Naive thymus-derived CD8-positive, alpha-beta T cell (primary cell): Measurements from ENCODE around the gene TMA16. TPM values are rescaled to one million over a fixed set of nuclear protein-coding genes. Genes with fewer than 3 reads are reported as not detected.

Experiments used
- ATAC-seq, 2 donors: fragments of 150-1000 bp; cut with Tn5 transposase in 1 of 2; sonication (Bioruptor Pico), chemical (Tn5 transposase) in 1 of 2; 1 replicate in 1 of 2; 2 replicates in 1 of 2; pipeline ENCODE4 v1.10.0; 2021; ENCODE audit warnings: mild to moderate bottlenecking in 2 of 2, moderate library complexity in 2 of 2
- POLR2A ChIA-PET: fragments of 350-600 bp; sonication (Branson Sonifier 250); formaldehyde crosslinking; loops from one replicate; lab custom pipeline; 2021; ENCODE audit warnings: antibody characterized with exemption; lab: Charles Lee
- DNase-seq, 10 donors: peaks; one replicate each; pipeline versions ENCODE4 v3.0.0 to v3.0.0-alpha.2; 2020 to 2022
- H3K27ac Mint-ChIP-seq, 10 donors: one replicate each; pipeline ENCODE4 v1.8.0; 2020 to 2022; ENCODE audit warnings: mild to moderate bottlenecking in 10 of 10, mixed read lengths in 10 of 10, moderate library complexity in 4 of 10, inconsistent platforms in 1 of 10
- H3K27me3 Mint-ChIP-seq, 5 donors: one replicate each; pipeline ENCODE4 v1.8.0; 2021 to 2022; ENCODE audit warnings: mixed read lengths in 5 of 5
- H3K36me3 Mint-ChIP-seq, 3 donors: one replicate each; pipeline ENCODE4 v1.8.0; 2020 to 2022; ENCODE audit warnings: mixed read lengths in 3 of 3, mild to moderate bottlenecking in 2 of 3, inconsistent platforms in 1 of 3
- H3K4me1 Mint-ChIP-seq, 4 donors: one replicate each; pipeline ENCODE4 v1.8.0; 2021 to 2022; ENCODE audit warnings: mixed read lengths in 4 of 4
- H3K4me3 Mint-ChIP-seq, 10 donors: one replicate each; pipeline ENCODE4 v1.8.0; 2020 to 2022; ENCODE audit warnings: mild to moderate bottlenecking in 10 of 10, mixed read lengths in 10 of 10, moderate library complexity in 6 of 10, inconsistent platforms in 1 of 10
- H3K9me3 Mint-ChIP-seq, 9 donors: one replicate each; pipeline ENCODE4 v1.8.0; 2020 to 2022; ENCODE audit warnings: mixed read lengths in 9 of 9, mild to moderate bottlenecking in 3 of 9, inconsistent platforms in 1 of 9, moderate library complexity in 1 of 9
- polyA plus RNA-seq, 3 donors: library from polyadenylated mRNA; unstranded; fragments of 300-500 nt; fragmentation: Illumina TruSeq; gene quantifications; one replicate each; pipeline ENCODE4 v1.2.3, GENCODE V29; 2021
- total RNA-seq, 8 experiments: library from RNA in 2 of 8; stranded (reverse) in 2 of 8; gene quantifications; one replicate each; pipeline ENCODE4 v1.2.3 and lab custom pipeline; 2021 to 2026

The TMA16 gene
- total and polyA plus RNA-seq, 5 experiments from 2014 or later, result 11.6 to 20.1 (median 12.5) TPM

DNA sequence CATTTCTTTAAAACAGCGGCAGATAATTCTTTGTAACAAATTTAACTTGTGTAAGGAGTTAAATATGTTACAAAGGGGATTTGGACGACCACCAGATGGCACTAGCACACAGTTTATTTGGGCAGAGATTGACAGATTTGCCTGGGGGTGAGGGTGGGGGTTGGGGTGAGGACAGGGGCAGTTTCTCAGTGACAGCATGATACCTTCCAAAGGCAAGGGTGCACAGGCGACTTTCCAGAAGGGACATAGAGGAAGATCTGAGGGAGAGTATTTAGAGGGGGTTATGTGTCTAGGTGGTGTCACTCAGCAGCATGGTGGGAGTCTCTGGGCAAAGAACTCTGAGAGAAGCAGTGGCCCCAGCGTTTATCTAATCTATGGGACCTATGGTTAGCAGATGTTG is 9.6 kb upstream of the TMA16 start:
- Mint-ChIP-seq H3K4me1 (peaks cover 0 to 6% (median 0%) of the 10 kb centered on the region in 4 donors), H3K27me3 (peaks cover 0 to 9% (median 4%) of the 10 kb centered on the region in 5 donors)
- POLR2A ChIA-PET, result no interaction called here

DNA sequence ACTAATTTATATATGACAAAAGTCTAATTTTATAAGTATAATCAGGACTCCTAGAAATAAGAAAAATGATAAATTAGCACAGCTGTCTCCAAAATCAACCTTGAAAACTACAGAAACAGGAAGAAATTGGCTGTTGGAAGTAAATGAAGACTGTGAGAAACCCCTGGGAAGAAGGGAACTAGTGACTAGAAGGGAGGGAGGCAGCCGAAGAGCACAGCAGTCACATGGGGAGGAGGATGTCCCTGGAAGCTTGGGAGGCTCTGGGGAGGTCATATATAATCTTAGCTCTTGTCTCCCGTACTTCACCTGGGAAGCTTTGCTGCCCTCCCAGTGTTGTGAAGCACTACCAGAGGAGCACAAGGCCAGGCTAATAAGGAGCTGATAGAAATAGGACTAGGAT is 8.9 kb upstream of the TMA16 start:
- H3K27me3 Mint-ChIP-seq, result peaks cover 4 to 14% (median 5%) of the 10 kb centered on the region in 5 donors
- H3K4me1 Mint-ChIP-seq, result peaks cover 0 to 6% (median 0%) of the 10 kb centered on the region in 4 donors
- H3K27ac Mint-ChIP-seq, result no peak overlapping the region
- DNase-seq (no peak), ATAC-seq (no peak)
- POLR2A ChIA-PET, result no interaction called here
- H3K9me3 Mint-ChIP-seq, result no peaks in the 10 kb centered on the region
- no peaks in the 10 kb centered on the region for H3K36me3 Mint-ChIP-seq
- H3K4me3 Mint-ChIP-seq, result no peak overlapping the region

More for the DNA sequence above, 9.6 kb upstream of the TMA16 start:
- no peaks in the 10 kb centered on the region for H3K36me3 Mint-ChIP-seq
- H3K4me3 Mint-ChIP-seq, result no peak overlapping the region
- H3K27ac Mint-ChIP-seq, result no peak overlapping the region
- ATAC-seq (peak; percentile 61 to 70), DNase-seq (peak; percentile 32 to 80 (median 54))
- H3K9me3 Mint-ChIP-seq, result no peaks in the 10 kb centered on the region

- H3K27ac Mint-ChIP-seq, result no peak overlapping the region
- POLR2A ChIA-PET, result no interaction called here
- no peak overlapping the region for H3K4me3 Mint-ChIP-seq
- H3K4me1 Mint-ChIP-seq, result peaks cover 0 to 6% (median 0%) of the 10 kb centered on the region in 4 donors
- ATAC-seq, result no peak
- H3K9me3 Mint-ChIP-seq, result no peaks in the 10 kb centered on the region
- H3K36me3 Mint-ChIP-seq, result no peaks in the 10 kb centered on the region
- H3K27me3 Mint-ChIP-seq, result peaks cover 4 to 16% (median 4%) of the 10 kb centered on the region in 5 donors
- no peak for DNase-seq
Measured at GRCh38 chr4:163486321-163486720, 8.2 kb upstream of the TMA16 start.

DNA sequence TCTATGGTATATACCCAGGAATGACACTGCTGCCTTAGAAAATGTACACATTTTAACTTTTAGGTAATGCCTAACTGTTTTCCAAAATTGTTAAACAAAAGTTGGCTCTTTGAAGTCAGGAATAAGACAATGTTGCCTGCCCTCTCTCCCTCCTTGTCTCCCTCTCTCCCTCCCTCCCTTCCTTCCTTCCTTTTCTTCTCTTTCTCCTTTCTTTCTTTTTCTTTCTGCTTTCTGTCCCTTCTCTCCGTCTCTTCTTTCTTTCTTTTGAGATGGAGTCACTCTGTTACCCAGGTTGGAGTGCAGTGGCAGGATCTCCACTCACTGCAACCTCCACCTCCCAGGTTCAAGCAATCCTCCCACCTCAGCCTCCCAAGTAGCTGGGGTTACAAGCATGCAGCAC is 4.6 kb upstream of the TMA16 start:
- Mint-ChIP-seq H3K4me1 (peaks cover 6 to 14% (median 10%) of the 10 kb centered on the region in 4 donors), H3K9me3 (no peaks in the 10 kb centered on the region), H3K27ac (peak overlapping the region in 1 of 10 donors; percentile 73), H3K27me3 (peaks cover 3 to 16% (median 4%) of the 10 kb centered on the region in 5 donors), H3K36me3 (no peaks in the 10 kb centered on the region), H3K4me3 (no peak overlapping the region)
- POLR2A ChIA-PET, result no interaction called here
- ATAC-seq (no peak), DNase-seq (no peak)

DNA sequence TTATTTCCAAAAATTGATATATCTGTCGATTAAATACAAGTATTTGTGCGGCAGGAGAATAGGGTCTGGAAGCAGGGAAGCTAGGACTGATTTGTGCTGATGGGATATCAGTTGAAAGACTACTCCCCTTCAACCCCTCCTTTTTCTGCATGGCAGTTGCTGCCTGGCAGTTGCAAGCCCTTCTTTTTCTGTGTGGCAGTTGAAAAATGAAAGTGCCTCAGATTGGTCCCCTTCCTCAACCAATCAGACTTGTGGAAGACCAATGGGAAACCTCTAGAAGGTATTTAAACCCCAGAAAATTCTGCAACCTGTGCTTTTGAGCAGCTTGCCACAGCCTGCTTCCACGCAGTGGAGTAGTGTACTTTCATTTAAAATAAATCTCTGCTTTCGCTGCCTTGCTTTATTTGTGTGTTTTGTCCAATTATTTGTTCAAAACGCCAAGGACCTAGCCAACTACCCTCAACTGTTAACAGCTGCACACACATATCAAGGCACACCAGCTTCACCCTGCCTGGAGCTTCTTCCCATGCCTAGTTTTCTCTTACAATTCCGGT is 1.5 kb upstream of the TMA16 start:
- DNase-seq, result no peak
- H3K36me3 Mint-ChIP-seq, result no peaks in the 10 kb centered on the region
- no peaks in the 10 kb centered on the region for H3K9me3 Mint-ChIP-seq
- POLR2A ChIA-PET, result no interaction called here
- peaks cover 18 to 42% (median 33%) of the 10 kb centered on the region in 4 donors for H3K4me1 Mint-ChIP-seq
- peaks cover 2 to 12% (median 4%) of the 10 kb centered on the region in 5 donors for H3K27me3 Mint-ChIP-seq
- H3K4me3 Mint-ChIP-seq, result peak overlapping the region in 9 of 10 donors; percentile 26 to 99 (median 95)
- no peak for ATAC-seq
- peak overlapping the region in 4 of 10 donors; percentile 21 to 97 (median 54) for H3K27ac Mint-ChIP-seq

DNA sequence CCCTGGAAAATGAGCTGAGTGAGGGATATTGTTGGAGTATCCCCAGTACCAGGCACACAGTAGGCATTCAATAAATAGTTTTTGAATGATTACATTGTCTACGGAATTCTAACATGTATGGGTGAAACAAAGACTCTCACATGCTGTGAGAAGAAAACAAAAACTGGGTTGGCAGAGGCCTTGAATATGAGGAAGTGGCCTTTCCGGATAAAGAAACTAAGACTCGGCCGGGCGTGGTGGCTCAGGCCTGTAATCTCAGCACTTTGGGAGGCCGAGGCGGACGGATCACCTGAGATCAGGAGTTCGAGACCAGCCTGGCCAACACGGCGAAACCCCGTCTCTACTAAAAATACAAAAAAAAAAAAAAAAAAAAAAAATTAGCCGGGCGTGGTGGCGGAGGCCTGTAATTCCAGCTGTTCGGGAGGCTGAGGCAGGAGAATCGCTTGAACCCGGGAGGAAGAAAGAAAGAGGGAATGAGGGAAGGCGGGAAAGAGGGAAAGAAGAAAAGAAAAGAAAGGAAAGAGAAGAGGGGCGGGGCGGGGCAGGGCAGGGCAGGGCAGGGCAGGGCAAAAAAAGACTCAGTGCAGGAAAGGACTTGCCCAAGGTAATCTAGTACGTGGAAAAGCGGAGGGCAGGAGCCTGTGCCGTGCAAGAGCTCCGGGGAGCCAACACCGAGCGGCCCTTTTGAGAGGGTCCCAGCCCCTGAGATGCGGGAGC is 689 bp upstream of the TMA16 start:
- Mint-ChIP-seq H3K4me1 (peaks cover 18 to 43% (median 34%) of the 10 kb centered on the region in 4 donors), H3K4me3 (peak overlapping the region; percentile 92 to 99 (median 98))
- no peak for DNase-seq

GRCh38 chr4:163495900-163496299 is 1.4 kb downstream of the TMA16 start:
- ATAC-seq (no peak), DNase-seq (peak in 2 of 10 donors; percentile 17 to 25)
- H3K36me3 Mint-ChIP-seq, result no peaks in the 10 kb centered on the region
- H3K4me3 Mint-ChIP-seq, result peak overlapping the region; percentile 58 to 99 (median 86)
- peaks cover 0 to under 1% (median 0%) of the 10 kb centered on the region in 5 donors for H3K27me3 Mint-ChIP-seq
- H3K9me3 Mint-ChIP-seq, result no peaks in the 10 kb centered on the region
- POLR2A ChIA-PET, result no interaction called here
- peaks cover 18 to 49% (median 40%) of the 10 kb centered on the region in 4 donors for H3K4me1 Mint-ChIP-seq
- peak overlapping the region; percentile 50 to 97 (median 84) for H3K27ac Mint-ChIP-seq

More for the DNA sequence above, 689 bp upstream of the TMA16 start:
- H3K36me3 Mint-ChIP-seq, result no peaks in the 10 kb centered on the region
- peak in 1 of 2 donors; percentile 29 for ATAC-seq
- peaks cover 0 to 10% (median 3%) of the 10 kb centered on the region in 5 donors for H3K27me3 Mint-ChIP-seq
- POLR2A ChIA-PET, result interaction anchor here (0.7 to 1.3 kb wide), 9 partner anchors 12 to 1463 kb away, joined by 3 to 5 read pairs (median 4); partner anchors contain the start of gene NAF1
- no peaks in the 10 kb centered on the region for H3K9me3 Mint-ChIP-seq
- H3K27ac Mint-ChIP-seq, result peak overlapping the region; percentile 94 to 98 (median 97)

GRCh38 chr4:163500586-163500985 is 6.1 kb downstream of the TMA16 start:
- H3K36me3 Mint-ChIP-seq, result no peaks in the 10 kb centered on the region
- H3K9me3 Mint-ChIP-seq, result no peaks in the 10 kb centered on the region
- DNase-seq, result no peak
- H3K27ac Mint-ChIP-seq, result no peak overlapping the region
- H3K27me3 Mint-ChIP-seq, result no peaks in the 10 kb centered on the region
- POLR2A ChIA-PET, result no interaction called here
- H3K4me3 Mint-ChIP-seq, result no peak overlapping the region
- ATAC-seq, result no peak
- H3K4me1 Mint-ChIP-seq, result peaks cover 21 to 67% (median 58%) of the 10 kb centered on the region in 4 donors

DNA sequence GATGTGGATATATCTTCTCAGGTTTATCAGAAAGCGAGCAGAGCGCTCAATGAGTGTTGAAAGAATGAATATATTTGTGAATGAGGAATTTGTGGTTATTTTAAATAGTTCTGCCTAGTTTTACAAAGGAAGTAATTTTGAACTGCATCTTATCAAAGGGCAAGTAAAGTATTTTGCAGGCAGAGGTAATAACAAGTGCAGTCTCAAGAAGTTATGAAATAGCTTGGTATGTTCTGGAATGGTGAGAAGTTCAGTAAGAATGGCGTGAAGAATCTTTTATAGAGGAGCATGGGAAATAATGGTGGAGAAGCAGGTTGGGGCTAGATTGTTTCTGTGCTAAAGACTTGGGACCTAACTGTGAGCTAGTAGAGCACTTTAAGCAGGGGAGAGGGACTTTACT is 10.9 kb downstream of the TMA16 start:
- peaks cover 19 to 54% (median 42%) of the 10 kb centered on the region in 4 donors for H3K4me1 Mint-ChIP-seq
- POLR2A ChIA-PET, result interaction anchor here (1.6 kb wide), 1 partner anchor 11 kb away, joined by 3 read pairs; the partner anchor contains the start of gene TMA16
- H3K9me3 Mint-ChIP-seq, result no peaks in the 10 kb centered on the region
- H3K27me3 Mint-ChIP-seq, result no peaks in the 10 kb centered on the region
- H3K4me3 Mint-ChIP-seq, result no peak overlapping the region
- DNase-seq (no peak), ATAC-seq (no peak)
- peaks cover 0 to 36% (median 0%) of the 10 kb centered on the region in 3 donors for H3K36me3 Mint-ChIP-seq
- peak overlapping the region in 5 of 10 donors; percentile 1 to 49 (median 6) for H3K27ac Mint-ChIP-seq

- DNase-seq (no peak), ATAC-seq (no peak)
- POLR2A ChIA-PET, result no interaction called here
- Mint-ChIP-seq H3K27ac (peak overlapping the region in 2 of 10 donors; percentile 12 to 27), H3K27me3 (no peaks in the 10 kb centered on the region), H3K4me1 (peaks cover 0 to 2% (median 0%) of the 10 kb centered on the region in 4 donors), H3K9me3 (no peaks in the 10 kb centered on the region), H3K4me3 (no peak overlapping the region), H3K36me3 (peaks cover 10 to 83% (median 32%) of the 10 kb centered on the region in 3 donors)
Measured at GRCh38 chr4:163515198-163515597, 20.7 kb downstream of the TMA16 start.

GRCh38 chr4:163523791-163524365 is 29.4 kb downstream of the TMA16 start:
- Mint-ChIP-seq H3K4me1 (no peaks in the 10 kb centered on the region), H3K27ac (peak overlapping the region in 1 of 10 donors; percentile 44), H3K9me3 (no peaks in the 10 kb centered on the region), H3K27me3 (no peaks in the 10 kb centered on the region), H3K36me3 (peaks cover 4 to 64% (median 21%) of the 10 kb centered on the region in 3 donors), H3K4me3 (no peak overlapping the region)
- ATAC-seq (no peak), DNase-seq (no peak)
- POLR2A ChIA-PET, result no interaction called here

GRCh38 chr4:163525982-163526381 is 31.5 kb downstream of the TMA16 start:
- POLR2A ChIA-PET, result no interaction called here
- H3K4me1 Mint-ChIP-seq, result no peaks in the 10 kb centered on the region
- no peak for ATAC-seq
- H3K27ac Mint-ChIP-seq, result no peak overlapping the region
- no peaks in the 10 kb centered on the region for H3K27me3 Mint-ChIP-seq
- H3K9me3 Mint-ChIP-seq, result no peaks in the 10 kb centered on the region
- peaks cover 4 to 61% (median 14%) of the 10 kb centered on the region in 3 donors for H3K36me3 Mint-ChIP-seq
- no peak for DNase-seq
- H3K4me3 Mint-ChIP-seq, result no peak overlapping the region

GRCh38 chr4:163527172-163527571 is 32.7 kb downstream of the TMA16 start:
- H3K4me1 Mint-ChIP-seq, result no peaks in the 10 kb centered on the region
- no peaks in the 10 kb centered on the region for H3K27me3 Mint-ChIP-seq
- POLR2A ChIA-PET, result no interaction called here
- DNase-seq, result no peak
- no peak overlapping the region for H3K4me3 Mint-ChIP-seq
- H3K9me3 Mint-ChIP-seq, result no peaks in the 10 kb centered on the region
- H3K27ac Mint-ChIP-seq, result no peak overlapping the region
- no peak for ATAC-seq
- H3K36me3 Mint-ChIP-seq, result peaks cover 4 to 61% (median 9%) of the 10 kb centered on the region in 3 donors
